ENCODE measurements around the gene PLD6.

Gene PLD6

GRCh38 chr17:17246879-17247278 is 40.7 kb upstream of the PLD6 start:
- no peak for ATAC-seq
- TF ChIP-seq ZNF565 (CRISPR knock-in tag; conservative IDR thresholded peaks at IDR 0.05; ENCODE audit: low read depth) (no peak), POU6F1 (CRISPR knock-in tag; IDR thresholded peaks at IDR 0.05; ENCODE audit: borderline replicate concordance, low read depth) (no peak), CREB5 (CRISPR knock-in tag; IDR thresholded peaks at IDR 0.05; ENCODE audit: low read depth) (no peak), RARB (CRISPR knock-in tag; IDR thresholded peaks at IDR 0.05) (no peak), ZNF8 (CRISPR knock-in tag; IDR thresholded peaks at IDR 0.05) (no peak), TCF4 (CRISPR knock-in tag; IDR thresholded peaks at IDR 0.05; ENCODE audit: borderline replicate concordance) (no peak), OSR1 (CRISPR knock-in tag; IDR thresholded peaks at IDR 0.05) (no peak), ARNTL (CRISPR knock-in tag; IDR thresholded peaks at IDR 0.05; ENCODE audit: borderline replicate concordance, low read depth) (no peak), ZNF70 (CRISPR knock-in tag; IDR thresholded peaks at IDR 0.05) (no peak)

GRCh38 chr17:17243163-17243562 is 37.0 kb upstream of the PLD6 start:
- TF ChIP-seq ZC3H10 (CRISPR knock-in tag; IDR thresholded peaks at IDR 0.05) (no peak), ZNF565 (CRISPR knock-in tag; conservative IDR thresholded peaks at IDR 0.05; ENCODE audit: low read depth) (no peak), ZFP30 (CRISPR knock-in tag; IDR thresholded peaks at IDR 0.05) (no peak)
- no peak for ATAC-seq

GRCh38 chr17:17242246-17242645 is 36.1 kb upstream of the PLD6 start:
- ATAC-seq: no peak
- TF ChIP-seq BACH2 (CRISPR knock-in tag; IDR thresholded peaks at IDR 0.05; ENCODE audit: borderline replicate concordance): no peak
- no peak for TF ChIP-seq OSR1 (CRISPR knock-in tag; IDR thresholded peaks at IDR 0.05)

- no peak for ATAC-seq
- TF ChIP-seq SNAI2 (CRISPR knock-in tag; IDR thresholded peaks at IDR 0.05) (no peak), CREB5 (CRISPR knock-in tag; IDR thresholded peaks at IDR 0.05; ENCODE audit: low read depth) (no peak), GLIS3 (CRISPR knock-in tag; IDR thresholded peaks at IDR 0.05) (no peak), TCF4 (CRISPR knock-in tag; IDR thresholded peaks at IDR 0.05; ENCODE audit: borderline replicate concordance) (no peak), CSRNP3 (CRISPR knock-in tag; IDR thresholded peaks at IDR 0.05) (no peak), ZNF565 (CRISPR knock-in tag; conservative IDR thresholded peaks at IDR 0.05; ENCODE audit: low read depth) (no peak), ZFP30 (CRISPR knock-in tag; IDR thresholded peaks at IDR 0.05) (no peak), RARB (CRISPR knock-in tag; IDR thresholded peaks at IDR 0.05) (no peak), POU6F1 (CRISPR knock-in tag; IDR thresholded peaks at IDR 0.05; ENCODE audit: borderline replicate concordance, low read depth) (no peak), TOX (CRISPR knock-in tag; IDR thresholded peaks at IDR 0.05; ENCODE audit: borderline replicate concordance) (no peak), CSDC2 (CRISPR knock-in tag; IDR thresholded peaks at IDR 0.05) (no peak)
Measured at GRCh38 chr17:17241656-17242055, 35.5 kb upstream of the PLD6 start.

GRCh38 chr17:17239832-17240231 is 33.7 kb upstream of the PLD6 start:
- no peak for ATAC-seq
- no peak for TF ChIP-seq ZC3H10 (CRISPR knock-in tag; IDR thresholded peaks at IDR 0.05)
- no peak for TF ChIP-seq TSHZ2 (CRISPR knock-in tag; IDR thresholded peaks at IDR 0.05)
- no peak for TF ChIP-seq CREB5 (CRISPR knock-in tag; IDR thresholded peaks at IDR 0.05; ENCODE audit: low read depth)
- no peak for TF ChIP-seq CSDC2 (CRISPR knock-in tag; IDR thresholded peaks at IDR 0.05)
- no peak for TF ChIP-seq TCF4 (CRISPR knock-in tag; IDR thresholded peaks at IDR 0.05; ENCODE audit: borderline replicate concordance)
- no peak for TF ChIP-seq POU6F1 (CRISPR knock-in tag; IDR thresholded peaks at IDR 0.05; ENCODE audit: borderline replicate concordance, low read depth)
- no peak for TF ChIP-seq ZFP30 (CRISPR knock-in tag; IDR thresholded peaks at IDR 0.05)
- no peak for TF ChIP-seq SNAI2 (CRISPR knock-in tag; IDR thresholded peaks at IDR 0.05)
- TF ChIP-seq GLIS3 (CRISPR knock-in tag; IDR thresholded peaks at IDR 0.05): no peak
- no peak for TF ChIP-seq TOX (CRISPR knock-in tag; IDR thresholded peaks at IDR 0.05; ENCODE audit: borderline replicate concordance)
- no peak for TF ChIP-seq RARB (CRISPR knock-in tag; IDR thresholded peaks at IDR 0.05)

Data from SK-N-SH treated with all-trans-retinoic acid at 6 μM for 48 hours (cell line).